Regular cardiac myocyte (primary cell): ENCODE results near the gene COQ7. TPM values are rescaled to one million over a fixed set of nuclear protein-coding genes. Genes with fewer than 3 reads are reported as not detected.

Source experiments
- total RNA-seq: library from RNA; depleted of rRNA; stranded (reverse); fragments of >200 nt; gene quantifications from 2 replicates; pipeline ENCODE4 v1.2.3, GENCODE V29; 2014

COQ7 gene
- 11.8 and 13.8 TPM in 2 replicates for total RNA-seq

GRCh38 chr16:19067349-19068236 is at the start of gene COQ7:
COQ7 (plus strand) TSS chr16:19067614; CDS start chr16:19067665, 51 bp downstream.

GRCh38 chr16:19113577-19114358 is 46.4 kb downstream of the COQ7 start, which contains the start of gene ITPRIPL2:
ITPRIPL2 (plus strand) TSS chr16:19113964; CDS start chr16:19114462, 498 bp downstream.

Other genes starting within 250 kb of the COQ7 start
- 49.1 and 57.2 TPM in 2 replicates for gene SMG1, start 141.2 kb upstream of the COQ7 start, total RNA-seq
- 0.56 and 0.77 TPM in 2 replicates for gene TMC7, start 83.7 kb upstream of the COQ7 start, total RNA-seq
- gene ITPRIPL2, start 46.4 kb downstream of the COQ7 start, total RNA-seq = 40.9 and 53.1 TPM in 2 replicates
- under 0.01 TPM in 2 replicates for gene SYT17, start 100.6 kb downstream of the COQ7 start, total RNA-seq
- gene CLEC19A, start 218.1 kb downstream of the COQ7 start, total RNA-seq = under 0.01 TPM in 1 of 2 replicates, not detected in the other